Naive thymus-derived CD8-positive, alpha-beta T cell (primary cell): ENCODE measurements around the gene RNASE8. TPM values are rescaled to one million over a fixed set of nuclear protein-coding genes. Genes with fewer than 3 reads are reported as not detected.

Experiments used
- ATAC-seq, 2 donors: fragments of 150-1000 bp; cut with Tn5 transposase in 1 of 2; sonication (Bioruptor Pico), chemical (Tn5 transposase) in 1 of 2; 1 replicate in 1 of 2; 2 replicates in 1 of 2; pipeline ENCODE4 v1.10.0; 2021; ENCODE audit warnings: mild to moderate bottlenecking in 2 of 2, moderate library complexity in 2 of 2
- POLR2A ChIA-PET: fragments of 350-600 bp; sonication (Branson Sonifier 250); formaldehyde crosslinking; loops from one replicate; lab custom pipeline; 2021; ENCODE audit warnings: antibody characterized with exemption; lab: Charles Lee
- DNase-seq, 10 donors: peaks; one replicate each; pipeline versions ENCODE4 v3.0.0 to v3.0.0-alpha.2; 2020 to 2022
- H3K27ac Mint-ChIP-seq, 10 donors: one replicate each; pipeline ENCODE4 v1.8.0; 2020 to 2022; ENCODE audit warnings: mild to moderate bottlenecking in 10 of 10, mixed read lengths in 10 of 10, moderate library complexity in 4 of 10, inconsistent platforms in 1 of 10
- H3K27me3 Mint-ChIP-seq, 5 donors: one replicate each; pipeline ENCODE4 v1.8.0; 2021 to 2022; ENCODE audit warnings: mixed read lengths in 5 of 5
- H3K36me3 Mint-ChIP-seq, 3 donors: one replicate each; pipeline ENCODE4 v1.8.0; 2020 to 2022; ENCODE audit warnings: mixed read lengths in 3 of 3, mild to moderate bottlenecking in 2 of 3, inconsistent platforms in 1 of 3
- H3K4me1 Mint-ChIP-seq, 4 donors: one replicate each; pipeline ENCODE4 v1.8.0; 2021 to 2022; ENCODE audit warnings: mixed read lengths in 4 of 4
- H3K4me3 Mint-ChIP-seq, 10 donors: one replicate each; pipeline ENCODE4 v1.8.0; 2020 to 2022; ENCODE audit warnings: mild to moderate bottlenecking in 10 of 10, mixed read lengths in 10 of 10, moderate library complexity in 6 of 10, inconsistent platforms in 1 of 10
- H3K9me3 Mint-ChIP-seq, 9 donors: one replicate each; pipeline ENCODE4 v1.8.0; 2020 to 2022; ENCODE audit warnings: mixed read lengths in 9 of 9, mild to moderate bottlenecking in 3 of 9, inconsistent platforms in 1 of 9, moderate library complexity in 1 of 9
- polyA plus RNA-seq, 3 donors: library from polyadenylated mRNA; unstranded; fragments of 300-500 nt; fragmentation: Illumina TruSeq; gene quantifications; one replicate each; pipeline ENCODE4 v1.2.3, GENCODE V29; 2021
- total RNA-seq, 8 experiments: library from RNA in 2 of 8; stranded (reverse) in 2 of 8; gene quantifications; one replicate each; pipeline ENCODE4 v1.2.3 and lab custom pipeline; 2021 to 2026

Gene RNASE8
- total and polyA plus RNA-seq, 5 experiments from 2014 or later, result not detected

GRCh38 chr14:21058903-21059302 lies 1.3 kb downstream of the RNASE8 start:
- no peak overlapping the region for H3K27ac Mint-ChIP-seq
- H3K4me1 Mint-ChIP-seq, result no peaks in the 10 kb centered on the region
- H3K27me3 Mint-ChIP-seq, result peaks cover 17 to 39% (median 29%) of the 10 kb centered on the region in 5 donors
- DNase-seq (no peak), ATAC-seq (no peak)
- H3K36me3 Mint-ChIP-seq, result no peaks in the 10 kb centered on the region
- no peaks in the 10 kb centered on the region for H3K9me3 Mint-ChIP-seq
- no peak overlapping the region for H3K4me3 Mint-ChIP-seq
- POLR2A ChIA-PET, result no interaction called here

- no peaks in the 10 kb centered on the region for H3K36me3 Mint-ChIP-seq
- H3K4me3 Mint-ChIP-seq, result no peak overlapping the region
- H3K4me1 Mint-ChIP-seq, result no peaks in the 10 kb centered on the region
- DNase-seq (no peak), ATAC-seq (no peak)
- POLR2A ChIA-PET, result no interaction called here
- no peaks in the 10 kb centered on the region for H3K9me3 Mint-ChIP-seq
- H3K27me3 Mint-ChIP-seq, result peaks cover 19 to 45% (median 33%) of the 10 kb centered on the region in 5 donors
- peak overlapping the region in 1 of 10 donors; percentile 13 for H3K27ac Mint-ChIP-seq
These were observed 2.4 kb downstream of the RNASE8 start for GRCh38 chr14:21059842-21060613.

GRCh38 chr14:21060614-21061346 lies 3.2 kb downstream of the RNASE8 start:
- Mint-ChIP-seq H3K27me3 (peaks cover 25 to 53% (median 40%) of the 10 kb centered on the region in 5 donors), H3K9me3 (no peaks in the 10 kb centered on the region), H3K27ac (peak overlapping the region in 1 of 10 donors; percentile 13), H3K4me3 (no peak overlapping the region), H3K36me3 (no peaks in the 10 kb centered on the region), H3K4me1 (no peaks in the 10 kb centered on the region)
- DNase-seq (no peak), ATAC-seq (no peak)
- POLR2A ChIA-PET, result no interaction called here

- POLR2A ChIA-PET, result no interaction called here
- DNase-seq (no peak), ATAC-seq (no peak)
- Mint-ChIP-seq H3K4me1 (no peaks in the 10 kb centered on the region), H3K27ac (peak overlapping the region in 1 of 10 donors; percentile 67), H3K9me3 (no peaks in the 10 kb centered on the region), H3K27me3 (peaks cover 27 to 58% (median 45%) of the 10 kb centered on the region in 5 donors), H3K36me3 (no peaks in the 10 kb centered on the region), H3K4me3 (no peak overlapping the region)
These were observed 3.7 kb downstream of the RNASE8 start for GRCh38 chr14:21061347-21061668.

- no peak overlapping the region for H3K27ac Mint-ChIP-seq
- no peaks in the 10 kb centered on the region for H3K9me3 Mint-ChIP-seq
- POLR2A ChIA-PET, result no interaction called here
- ATAC-seq (no peak), DNase-seq (no peak)
- H3K27me3 Mint-ChIP-seq, result peaks cover 35 to 80% (median 57%) of the 10 kb centered on the region in 5 donors
- no peak overlapping the region for H3K4me3 Mint-ChIP-seq
- peaks cover 1 to 3% (median 2%) of the 10 kb centered on the region in 4 donors for H3K4me1 Mint-ChIP-seq
- no peaks in the 10 kb centered on the region for H3K36me3 Mint-ChIP-seq
These were observed 5.9 kb downstream of the RNASE8 start for GRCh38 chr14:21063479-21063878.

GRCh38 chr14:21066882-21067502 lies 9.4 kb downstream of the RNASE8 start:
- no peak for ATAC-seq
- H3K36me3 Mint-ChIP-seq, result no peaks in the 10 kb centered on the region
- peak in 2 of 10 donors; percentile 22 to 23 for DNase-seq
- H3K27me3 Mint-ChIP-seq, result peaks cover 37 to 94% (median 64%) of the 10 kb centered on the region in 5 donors
- H3K4me1 Mint-ChIP-seq, result peaks cover 20 to 34% (median 32%) of the 10 kb centered on the region in 4 donors
- H3K9me3 Mint-ChIP-seq, result no peaks in the 10 kb centered on the region
- POLR2A ChIA-PET, result interaction anchor here (0.6 to 2.6 kb wide), 3 partner anchors 21 to 149 kb away, joined by 3 to 10 read pairs (median 4); no protein-coding TSS in a partner anchor
- H3K27ac Mint-ChIP-seq, result no peak overlapping the region
- no peak overlapping the region for H3K4me3 Mint-ChIP-seq

GRCh38 chr14:21068521-21069387 lies 11.1 kb downstream of the RNASE8 start:
- peaks cover 44 to 94% (median 63%) of the 10 kb centered on the region in 5 donors for H3K27me3 Mint-ChIP-seq
- POLR2A ChIA-PET, result interaction anchor here (0.5 to 1.5 kb wide), 4 partner anchors 24 to 414 kb away, joined by 3 to 13 read pairs (median 4); partner anchors contain the start of gene ZNF219

GRCh38 chr14:21069388-21070082 lies 11.9 kb downstream of the RNASE8 start:
- Mint-ChIP-seq H3K4me3 (peak overlapping the region; percentile 72 to 88 (median 83)), H3K4me1 (peaks cover 20 to 39% (median 36%) of the 10 kb centered on the region in 4 donors), H3K9me3 (no peaks in the 10 kb centered on the region), H3K27ac (peak overlapping the region in 8 of 10 donors; percentile 11 to 95 (median 80)), H3K27me3 (peaks cover 42 to 89% (median 63%) of the 10 kb centered on the region in 5 donors), H3K36me3 (no peaks in the 10 kb centered on the region)
- DNase-seq (peak in 4 of 10 donors; percentile 24 to 33 (median 26)), ATAC-seq (peak; percentile 5 to 16)
- POLR2A ChIA-PET, result interaction anchor here (1.1 to 2.3 kb wide), 6 partner anchors 18 to 36 kb away, joined by 3 to 16 read pairs (median 8); partner anchors contain the start of gene ZNF219

More at GRCh38 chr14:21068521-21069387, 11.1 kb downstream of the RNASE8 start:
- ATAC-seq, result peak; percentile 63 to 65
- Mint-ChIP-seq H3K4me3 (peak overlapping the region; percentile 76 to 88 (median 83)), H3K27ac (peak overlapping the region in 9 of 10 donors; percentile 11 to 95 (median 78)), H3K36me3 (no peaks in the 10 kb centered on the region), H3K4me1 (peaks cover 20 to 39% (median 36%) of the 10 kb centered on the region in 4 donors), H3K9me3 (no peaks in the 10 kb centered on the region)
- peak; percentile 27 to 84 (median 58) for DNase-seq

- H3K27ac Mint-ChIP-seq, result peak within 1 kb of the TSS in 8 of 10 donors; percentile 11 to 95 (median 85)
- POLR2A ChIA-PET, result interaction anchor here (0.6 to 2.3 kb wide), 6 partner anchors 18 to 123 kb away, joined by 4 to 16 read pairs (median 7); no protein-coding TSS in a partner anchor
- H3K27me3 Mint-ChIP-seq, result peaks cover 40 to 85% (median 61%) of the 10 kb centered on the region in 5 donors
- no peaks in the 10 kb centered on the region for H3K9me3 Mint-ChIP-seq
- DNase-seq, result peak in 5 of 10 donors; percentile 14 to 36 (median 24)
- ATAC-seq, result peak; percentile 11 to 19
- peak within 1 kb of the TSS; percentile 76 to 91 (median 85) for H3K4me3 Mint-ChIP-seq
- peaks cover 20 to 39% (median 36%) of the 10 kb centered on the region in 4 donors for H3K4me1 Mint-ChIP-seq
- no peaks in the 10 kb centered on the region for H3K36me3 Mint-ChIP-seq
These were observed 12.5 kb downstream of the RNASE8 start, which contains the start of gene ARHGEF40 for GRCh38 chr14:21070083-21070609. TSS of gene ARHGEF40 (plus strand) at chr14:21070304. CDS start at chr14:21070397, 93 bp downstream.

- peak; percentile 48 to 50 for ATAC-seq
- DNase-seq, result peak in 6 of 10 donors; percentile 16 to 40 (median 34)
- H3K27me3 Mint-ChIP-seq, result peaks cover 35 to 79% (median 55%) of the 10 kb centered on the region in 5 donors
- peak overlapping the region; percentile 71 to 91 (median 84) for H3K4me3 Mint-ChIP-seq
- POLR2A ChIA-PET, result interaction anchor here (0.6 to 2.3 kb wide), 7 partner anchors 11 to 123 kb away, joined by 4 to 16 read pairs (median 6); no protein-coding TSS in a partner anchor
- H3K4me1 Mint-ChIP-seq, result peaks cover 20 to 39% (median 36%) of the 10 kb centered on the region in 4 donors
- H3K36me3 Mint-ChIP-seq, result no peaks in the 10 kb centered on the region
- H3K27ac Mint-ChIP-seq, result peak overlapping the region in 7 of 10 donors; percentile 30 to 92 (median 85)
- H3K9me3 Mint-ChIP-seq, result no peaks in the 10 kb centered on the region
These were observed 13.1 kb downstream of the RNASE8 start for GRCh38 chr14:21070610-21071224.
